Activated CD8-positive, alpha-beta T cell treated with anti-CD3 and anti-CD28 coated beads, Interleukin-2, amount 10 ng/mL, durations not matched to agents 7 days and 5 days (primary cell): ENCODE data around the gene HYAL1. TPM values are rescaled to one million over a fixed set of nuclear protein-coding genes. Genes with fewer than 3 reads are reported as not detected.

Experiments used
- ATAC-seq: fragments of 150-1000 bp; cut with Tn5 transposase; one replicate; pipeline ENCODE4 v1.10.0; 2021; ENCODE audit warnings: moderate library complexity
- CTCF ChIA-PET: fragments of 350-600 bp; sonication (Branson Sonifier 250); formaldehyde crosslinking; loops from one replicate; lab custom pipeline; 2021; ENCODE audit warnings: antibody characterized with exemption; lab: Charles Lee
- POLR2A ChIA-PET: fragments of 350-600 bp; sonication (Branson Sonifier 250); formaldehyde crosslinking; loops from one replicate; lab custom pipeline; 2021; ENCODE audit warnings: antibody characterized with exemption; lab: Charles Lee
- DNase-seq: peaks from one replicate; pipeline ENCODE4 v3.0.0-alpha.2; 2020
- H3K27ac Mint-ChIP-seq: one replicate; pipeline ENCODE4 v1.8.0; 2021; ENCODE audit warnings: mild to moderate bottlenecking, mixed read lengths
- H3K27me3 Mint-ChIP-seq: one replicate; pipeline ENCODE4 v1.8.0; 2021; ENCODE audit warnings: low read depth, mixed read lengths
- H3K36me3 Mint-ChIP-seq: one replicate; pipeline ENCODE4 v1.8.0; 2021; ENCODE audit warnings: low read depth, mixed read lengths
- H3K4me1 Mint-ChIP-seq: one replicate; pipeline ENCODE4 v1.8.0; 2021; ENCODE audit warnings: low read depth, mixed read lengths
- H3K4me3 Mint-ChIP-seq: one replicate; pipeline ENCODE4 v1.8.0; 2021; ENCODE audit warnings: mild to moderate bottlenecking, mixed read lengths
- H3K9me3 Mint-ChIP-seq: one replicate; pipeline ENCODE4 v1.8.0; 2022; ENCODE audit warnings: mixed read lengths; ENCODE audit not compliant: insufficient read depth
- total RNA-seq, 2 experiments: library from RNA; stranded (reverse); gene quantifications; one replicate each; pipeline ENCODE4 v1.2.3, GENCODE V29; 2021

Gene HYAL1
- total RNA-seq, 2 experiments from 2014 or later: 0.16 TPM; not detected in 1

DNA sequence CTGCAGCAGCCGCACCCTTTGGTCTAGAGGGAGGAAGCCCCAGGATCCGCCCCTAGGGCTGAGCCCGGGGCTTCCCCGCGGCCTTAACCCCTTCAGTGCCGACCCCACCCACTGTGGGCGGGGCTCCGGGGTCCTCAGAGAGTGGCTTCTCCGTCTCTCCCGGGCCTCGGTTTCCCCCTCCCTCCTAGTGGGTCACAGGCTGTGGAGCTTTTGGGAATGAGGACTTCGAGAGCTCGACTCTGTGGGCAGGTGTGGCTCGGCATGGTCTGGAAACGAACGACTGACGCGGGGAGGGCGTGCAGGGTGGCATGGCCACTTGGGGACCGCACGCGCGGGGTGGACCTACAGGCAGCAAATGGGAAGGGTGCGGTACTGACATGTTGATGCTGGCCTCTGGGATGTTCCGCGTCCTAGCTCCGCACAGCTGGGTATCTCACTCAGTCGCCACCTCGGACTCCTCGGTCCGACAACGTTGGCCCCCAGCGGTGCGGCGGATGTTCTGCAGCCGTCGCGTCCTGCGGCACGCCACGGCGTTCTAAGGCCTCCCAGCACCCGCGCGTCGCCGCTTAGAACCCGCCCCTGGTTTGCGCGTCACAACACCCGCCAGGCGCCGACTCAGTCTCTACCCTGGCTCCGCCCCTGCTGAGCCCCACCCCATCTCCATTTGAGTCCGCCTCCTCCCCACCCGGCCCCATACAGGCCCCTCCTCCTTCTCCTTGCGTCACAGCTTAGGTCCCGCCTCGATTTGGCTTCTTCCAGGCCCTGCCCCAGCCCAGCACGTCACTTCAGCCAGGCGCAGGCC lies 4.3 kb downstream of the HYAL1 start, which contains the start of the genes HYAL3 and NAA80:
Gene HYAL3 (minus strand): TSS at position 570 of the 802 bp plus-strand sequence. CDS start 3,803 bp downstream, outside the sequence.
Gene NAA80 (minus strand): TSS at position 570 of the 802 bp plus-strand sequence. CDS start 1,942 bp downstream, outside the sequence.
- Mint-ChIP-seq H3K27me3 (no peaks in the 10 kb centered on the region), H3K27ac (peak within 1 kb of the TSS; percentile 99), H3K36me3 (peaks cover 2% of the 10 kb centered on the region), H3K9me3 (no peaks in the 10 kb centered on the region), H3K4me3 (peak within 1 kb of the TSS; percentile 97), H3K4me1 (peaks cover 32% of the 10 kb centered on the region)
- DNase-seq: peak; percentile 100
- ChIA-PET CTCF (interaction anchor here (0.9 to 10.1 kb wide), 13 partner anchors 14 to 243 kb away, joined by 3 to 113 read pairs (median 6); partner anchors contain the start of genes HYAL2, RASSF1 and TUSC2), POLR2A (interaction anchor here (0.7 to 3.5 kb wide), 15 partner anchors 11 to 359 kb away, joined by 3 to 27 read pairs (median 4); partner anchors contain the start of genes CYB561D2, GNAI2, NPRL2 and RASSF1)
- peak; percentile 87 for ATAC-seq

DNA sequence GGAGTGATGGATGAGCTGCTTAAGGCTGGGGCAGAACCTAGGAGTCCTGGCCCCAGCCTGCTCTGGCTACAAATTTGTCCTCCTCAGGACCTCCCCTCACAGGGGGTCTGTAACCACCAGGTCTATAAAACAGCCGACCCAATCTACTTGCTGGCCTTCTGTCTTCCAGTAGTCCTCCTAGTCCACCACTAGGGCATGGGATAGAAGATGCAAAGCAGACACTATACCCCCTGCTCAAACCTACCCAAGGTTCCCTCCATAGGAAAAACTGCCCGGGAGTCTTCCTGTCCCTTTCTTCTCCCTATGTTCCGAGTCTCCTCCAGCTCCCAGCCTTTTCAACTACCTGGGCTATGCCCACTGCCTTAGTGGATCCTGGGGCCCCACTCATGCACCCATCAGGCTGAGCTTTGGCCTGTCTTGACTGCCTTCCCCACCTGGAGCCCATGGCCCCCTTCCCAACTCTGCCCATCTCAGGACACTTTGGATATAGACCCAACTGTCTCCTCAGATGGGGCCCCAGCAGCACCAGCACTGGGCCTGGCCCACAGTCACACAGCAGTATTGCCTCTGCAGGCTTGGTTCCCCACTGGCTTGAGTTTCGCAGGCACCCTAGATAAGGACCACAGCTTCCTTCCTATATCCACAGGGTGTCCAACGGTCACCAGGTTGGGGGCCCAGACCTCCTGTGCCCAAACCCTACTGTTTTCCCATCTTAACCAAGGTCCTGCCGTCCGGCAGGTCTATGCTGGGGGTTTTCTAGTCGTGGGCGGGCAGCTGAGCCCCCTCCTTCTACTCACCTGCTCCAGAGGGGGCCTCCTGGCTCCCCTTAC lies 5.3 kb downstream of the HYAL1 start:
- no peak for ATAC-seq
- peak overlapping the region; percentile 99 for H3K27ac Mint-ChIP-seq
- no peaks in the 10 kb centered on the region for H3K27me3 Mint-ChIP-seq
- CTCF ChIA-PET: interaction anchor here (0.7 to 10.1 kb wide), 12 partner anchors 23 to 71 kb away, joined by 3 to 113 read pairs (median 6); partner anchors contain the start of genes CYB561D2, HYAL2, NPRL2 and RASSF1
- POLR2A ChIA-PET: interaction anchor here (0.5 to 3.5 kb wide), 11 partner anchors 10 to 358 kb away, joined by 3 to 27 read pairs (median 4); partner anchors contain the start of genes CYB561D2, NPRL2, RASSF1 and RBM6
- no peaks in the 10 kb centered on the region for H3K9me3 Mint-ChIP-seq
- no peak for DNase-seq
- H3K4me1 Mint-ChIP-seq: peaks cover 34% of the 10 kb centered on the region
- peak overlapping the region; percentile 97 for H3K4me3 Mint-ChIP-seq
- H3K36me3 Mint-ChIP-seq: peaks cover 2% of the 10 kb centered on the region

DNA sequence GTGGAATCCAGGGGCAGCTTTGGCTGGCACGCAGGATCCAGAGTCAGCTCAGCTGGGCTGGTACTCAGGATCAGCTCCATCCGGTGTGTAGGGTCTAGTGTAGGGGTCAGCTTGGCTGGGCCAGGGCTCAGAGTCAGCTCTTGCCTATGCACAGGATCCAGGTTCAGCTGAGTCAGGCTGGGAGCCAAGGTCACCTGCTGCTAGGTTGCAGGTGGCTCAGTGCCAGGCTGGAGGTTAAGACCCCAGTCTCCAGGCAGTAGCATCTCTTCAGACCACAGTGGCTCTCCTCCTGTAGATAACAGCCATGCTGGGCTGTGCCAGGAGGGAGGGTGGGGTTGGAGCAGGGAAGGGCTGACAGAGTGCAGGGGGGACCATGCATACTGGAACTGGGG lies 6.0 kb downstream of the HYAL1 start:
- peak overlapping the region; percentile 99 for H3K27ac Mint-ChIP-seq

DNA sequence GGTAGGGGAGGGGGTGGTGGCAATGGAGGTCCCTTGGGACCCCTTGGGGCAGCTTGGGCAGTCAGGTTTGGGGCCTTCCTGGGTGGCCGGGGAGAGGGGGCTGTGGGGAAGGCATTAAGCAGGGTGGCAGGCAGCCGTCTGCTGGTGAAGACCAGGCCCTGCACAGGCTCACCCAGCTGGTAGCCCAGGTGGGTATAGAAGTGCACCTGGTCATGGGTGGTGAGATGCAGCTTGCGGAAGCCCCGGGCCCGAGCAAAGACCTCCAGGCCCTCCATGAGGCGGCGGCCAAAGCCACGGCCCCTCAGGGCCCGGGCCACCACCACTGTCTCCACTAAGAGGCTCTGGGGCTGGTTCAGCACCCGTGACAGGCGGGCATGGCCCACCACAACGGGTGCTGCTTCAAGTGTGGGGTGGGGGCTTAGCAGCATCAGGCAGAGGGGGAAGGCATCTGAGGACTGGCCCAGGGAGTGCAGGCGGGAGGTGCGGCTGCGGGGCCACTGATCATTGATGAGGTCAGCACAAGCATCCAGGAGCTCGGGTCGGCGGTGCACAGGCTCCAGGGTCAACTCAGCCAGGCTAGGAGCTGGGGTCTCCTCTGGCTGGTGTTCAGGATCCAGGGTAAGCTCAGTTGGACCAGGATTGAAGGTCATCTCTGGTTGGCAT lies 6.5 kb downstream of the HYAL1 start:
- Mint-ChIP-seq H3K27ac (peak overlapping the region; percentile 99), H3K4me3 (no peak overlapping the region)
- POLR2A ChIA-PET: interaction anchor here (3.5 kb wide), 1 partner anchor 40 kb away, joined by 27 read pairs; no protein-coding TSS in a partner anchor

More for the DNA sequence above, 6.0 kb downstream of the HYAL1 start:
- CTCF ChIA-PET: interaction anchor here (1.2 to 1.4 kb wide), 2 partner anchors 23 to 25 kb away, joined by 3 read pairs; no protein-coding TSS in a partner anchor
- POLR2A ChIA-PET: interaction anchor here (0.5 to 3.5 kb wide), 2 partner anchors 18 to 40 kb away, joined by 4 to 27 read pairs; no protein-coding TSS in a partner anchor
- ATAC-seq: no peak
- DNase-seq: no peak
- no peaks in the 10 kb centered on the region for H3K27me3 Mint-ChIP-seq
- peak overlapping the region; percentile 97 for H3K4me3 Mint-ChIP-seq
- peaks cover 41% of the 10 kb centered on the region for H3K4me1 Mint-ChIP-seq
- peaks cover 2% of the 10 kb centered on the region for H3K36me3 Mint-ChIP-seq
- no peaks in the 10 kb centered on the region for H3K9me3 Mint-ChIP-seq

DNA sequence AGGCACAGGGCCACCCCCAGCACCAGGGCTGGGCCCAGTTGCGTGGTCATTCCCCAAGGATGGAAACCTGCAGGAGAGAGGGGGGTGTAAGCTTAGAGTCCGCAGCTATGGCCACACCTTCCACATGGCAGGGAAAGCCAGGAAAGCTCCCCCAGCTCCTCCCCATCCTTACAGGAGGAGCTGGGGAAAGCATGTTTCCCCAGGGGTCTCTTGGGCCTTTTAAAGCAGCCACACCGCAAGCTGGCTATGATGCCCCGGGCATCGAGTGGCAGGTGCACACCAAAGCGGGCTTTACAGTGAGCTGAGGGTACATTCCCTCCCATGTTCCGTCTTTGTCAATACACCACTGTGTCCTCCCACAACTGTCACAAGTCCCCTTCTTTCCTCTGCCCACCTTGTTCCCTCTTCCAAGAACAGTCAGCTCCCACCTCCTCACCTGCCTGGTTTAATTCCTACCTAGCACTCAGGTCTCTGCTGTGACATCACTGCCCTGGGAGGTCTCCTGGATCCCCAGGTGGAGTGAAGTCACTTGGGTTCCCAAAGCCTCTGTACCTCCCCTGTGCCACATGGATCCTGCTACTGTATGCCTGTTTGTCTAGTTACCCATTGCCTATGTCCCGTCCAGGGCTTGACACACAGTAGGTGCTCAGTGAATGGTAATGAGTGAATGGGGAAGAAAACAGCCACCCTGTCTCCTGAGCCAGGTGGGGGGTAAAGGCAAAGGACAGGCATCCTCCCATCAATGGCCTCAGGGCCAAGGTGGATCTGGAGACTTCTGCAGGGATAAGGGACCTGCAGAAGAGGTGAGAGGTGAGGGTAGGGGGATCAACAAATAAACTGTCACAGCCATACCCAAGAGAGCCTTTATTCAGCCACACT lies 7.6 kb downstream of the HYAL1 start:
- POLR2A ChIA-PET: no interaction called here
- Mint-ChIP-seq H3K36me3 (peaks cover 7% of the 10 kb centered on the region), H3K4me1 (peaks cover 45% of the 10 kb centered on the region), H3K27me3 (no peaks in the 10 kb centered on the region), H3K27ac (peak overlapping the region; percentile 1), H3K9me3 (no peaks in the 10 kb centered on the region), H3K4me3 (no peak overlapping the region)
- ATAC-seq: no peak
- DNase-seq: no peak
- CTCF ChIA-PET: interaction anchor here (1.3 kb wide), 1 partner anchor 21 kb away, joined by 3 read pairs; no protein-coding TSS in a partner anchor

More for the DNA sequence above, 6.5 kb downstream of the HYAL1 start:
- ATAC-seq (no peak), DNase-seq (no peak)
- Mint-ChIP-seq H3K36me3 (peaks cover 2% of the 10 kb centered on the region), H3K9me3 (no peaks in the 10 kb centered on the region), H3K27me3 (no peaks in the 10 kb centered on the region), H3K4me1 (peaks cover 42% of the 10 kb centered on the region)
- CTCF ChIA-PET: interaction anchor here (1.4 kb wide), 1 partner anchor 25 kb away, joined by 3 read pairs; no protein-coding TSS in a partner anchor

DNA sequence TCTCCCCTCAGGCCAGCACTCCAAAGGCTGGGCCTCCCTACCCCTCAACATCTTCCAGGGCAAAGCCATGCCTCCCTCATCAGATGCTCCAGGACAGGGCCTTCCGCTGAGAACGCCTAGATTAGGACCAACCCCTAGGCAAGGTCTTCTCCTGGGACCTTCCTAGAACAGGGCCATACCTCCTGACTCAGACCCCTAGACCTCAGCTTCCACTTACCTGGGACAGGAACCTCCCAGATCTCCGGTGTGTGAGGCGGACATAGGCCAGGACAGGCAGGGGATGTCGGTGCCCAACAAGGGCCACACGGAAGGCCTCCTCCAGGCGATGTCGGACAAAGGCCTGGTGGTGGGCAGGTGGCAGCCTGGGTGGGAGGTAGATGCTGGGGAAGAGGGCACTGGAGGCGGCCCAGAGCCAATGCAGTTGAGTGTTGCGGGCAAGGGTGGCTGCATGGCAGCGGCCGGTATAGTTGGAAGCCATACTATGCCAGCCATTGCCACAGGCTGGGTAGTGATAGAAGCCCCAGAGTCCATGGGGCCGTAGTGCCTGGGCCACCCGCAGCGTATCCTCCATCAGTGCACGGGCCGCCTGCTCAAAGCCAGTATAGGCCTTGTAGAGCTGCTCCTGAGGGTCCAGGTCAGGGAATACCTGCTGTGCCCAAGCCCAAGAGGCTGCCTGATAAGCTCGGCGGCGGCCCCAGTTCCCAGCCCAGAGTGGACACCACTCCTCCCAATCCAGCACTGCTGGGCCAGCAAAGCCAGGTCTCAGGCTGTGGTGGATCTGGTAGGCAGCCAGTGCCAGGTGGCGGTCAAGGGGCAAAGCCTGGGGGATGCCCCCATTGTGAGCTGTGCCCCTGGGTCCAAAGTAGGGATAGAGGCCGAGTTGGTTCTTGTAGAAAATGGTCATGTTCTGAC lies 8.6 kb downstream of the HYAL1 start:
- ChIA-PET CTCF (interaction anchor here (1.1 to 1.3 kb wide), 3 partner anchors 20 to 35 kb away, joined by 3 to 4 read pairs (median 3); no protein-coding TSS in a partner anchor), POLR2A (no interaction called here)
- Mint-ChIP-seq H3K36me3 (peaks cover 7% of the 10 kb centered on the region), H3K4me3 (no peak overlapping the region), H3K27me3 (no peaks in the 10 kb centered on the region), H3K9me3 (no peaks in the 10 kb centered on the region), H3K4me1 (peaks cover 40% of the 10 kb centered on the region), H3K27ac (peak overlapping the region; percentile 34)
- no peak for DNase-seq
- no peak for ATAC-seq

DNA sequence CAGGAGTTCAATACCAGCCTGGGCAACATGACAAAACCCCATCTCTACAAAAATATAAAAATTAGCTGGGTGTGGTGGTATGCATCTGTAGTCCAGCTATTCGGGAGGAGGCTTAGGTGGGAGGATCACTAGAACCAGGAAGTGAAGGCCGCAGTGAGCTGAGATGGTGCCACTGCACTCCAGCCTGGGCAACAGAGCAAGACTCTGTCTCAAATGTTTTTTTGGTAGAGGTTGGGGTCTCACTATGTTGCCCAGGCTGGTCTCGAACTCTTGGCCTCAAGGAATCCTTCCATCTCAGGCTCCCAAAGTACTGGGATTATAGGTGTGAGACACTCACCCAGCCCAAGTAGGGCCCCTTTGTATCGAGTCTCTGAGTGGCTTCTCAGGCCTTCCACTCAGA lies 9.3 kb downstream of the HYAL1 start:
- Mint-ChIP-seq H3K4me3 (no peak overlapping the region), H3K27ac (peak overlapping the region; percentile 94), H3K27me3 (no peaks in the 10 kb centered on the region), H3K36me3 (peaks cover 7% of the 10 kb centered on the region), H3K4me1 (peaks cover 38% of the 10 kb centered on the region), H3K9me3 (no peaks in the 10 kb centered on the region)
- no peak for ATAC-seq
- CTCF ChIA-PET: interaction anchor here (1.1 kb wide), 2 partner anchors 30 to 34 kb away, joined by 3 to 4 read pairs; no protein-coding TSS in a partner anchor
- DNase-seq: no peak
- POLR2A ChIA-PET: interaction anchor here (0.6 to 0.9 kb wide), 2 partner anchors 26 to 46 kb away, joined by 4 to 5 read pairs; partner anchors contain the start of gene RASSF1

DNA sequence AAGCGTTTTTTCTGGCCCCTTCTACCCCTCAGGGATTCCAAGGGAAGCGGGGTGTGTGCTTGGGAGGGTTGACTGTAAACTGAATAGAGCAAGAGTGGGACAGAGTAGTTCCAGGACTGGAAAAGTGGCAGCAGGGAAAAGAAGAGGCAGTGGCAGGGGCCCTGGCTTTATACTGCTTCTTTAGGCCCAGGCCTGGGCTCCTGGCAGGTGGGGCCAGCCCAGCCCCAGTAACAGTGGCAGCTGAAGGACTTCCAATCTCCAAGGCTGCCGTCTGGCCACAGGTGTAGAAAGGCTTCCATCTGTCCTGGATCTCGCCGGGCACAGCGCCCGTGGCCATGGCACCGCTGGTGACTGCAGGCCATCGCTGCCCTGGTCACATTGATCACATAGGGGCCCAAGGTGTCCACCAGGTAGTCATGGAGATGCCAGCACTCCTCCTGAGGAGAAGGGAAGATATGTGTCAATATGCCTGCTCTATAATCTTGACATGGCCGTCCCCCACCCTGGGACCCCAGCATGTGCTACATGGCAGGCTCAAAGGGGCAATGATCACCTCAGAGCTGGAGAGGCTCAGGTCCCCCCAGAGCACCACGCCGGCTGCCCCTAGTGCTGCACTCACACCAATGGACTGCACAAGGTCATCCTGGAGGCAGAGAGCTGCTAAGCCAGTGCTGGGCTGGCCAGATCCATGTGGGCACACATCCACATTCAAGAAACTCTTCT lies 10.1 kb downstream of the HYAL1 start:
- CTCF ChIA-PET: interaction anchor here (1.1 to 2.2 kb wide), 5 partner anchors 13 to 47 kb away, joined by 4 to 10 read pairs (median 7); no protein-coding TSS in a partner anchor
- H3K36me3 Mint-ChIP-seq: peaks cover 8% of the 10 kb centered on the region
- H3K27me3 Mint-ChIP-seq: no peaks in the 10 kb centered on the region
- POLR2A ChIA-PET: interaction anchor here (0.6 to 1.8 kb wide), 7 partner anchors 25 to 89 kb away, joined by 3 to 5 read pairs (median 4); partner anchors contain the start of genes HYAL2 and RASSF1
- H3K27ac Mint-ChIP-seq: peak overlapping the region; percentile 94
- DNase-seq: no peak
- ATAC-seq: no peak
- H3K4me3 Mint-ChIP-seq: peak overlapping the region; percentile 88
- no peaks in the 10 kb centered on the region for H3K9me3 Mint-ChIP-seq
- H3K4me1 Mint-ChIP-seq: peaks cover 37% of the 10 kb centered on the region
